ENCODE results near the gene TMEM107.

DNA sequence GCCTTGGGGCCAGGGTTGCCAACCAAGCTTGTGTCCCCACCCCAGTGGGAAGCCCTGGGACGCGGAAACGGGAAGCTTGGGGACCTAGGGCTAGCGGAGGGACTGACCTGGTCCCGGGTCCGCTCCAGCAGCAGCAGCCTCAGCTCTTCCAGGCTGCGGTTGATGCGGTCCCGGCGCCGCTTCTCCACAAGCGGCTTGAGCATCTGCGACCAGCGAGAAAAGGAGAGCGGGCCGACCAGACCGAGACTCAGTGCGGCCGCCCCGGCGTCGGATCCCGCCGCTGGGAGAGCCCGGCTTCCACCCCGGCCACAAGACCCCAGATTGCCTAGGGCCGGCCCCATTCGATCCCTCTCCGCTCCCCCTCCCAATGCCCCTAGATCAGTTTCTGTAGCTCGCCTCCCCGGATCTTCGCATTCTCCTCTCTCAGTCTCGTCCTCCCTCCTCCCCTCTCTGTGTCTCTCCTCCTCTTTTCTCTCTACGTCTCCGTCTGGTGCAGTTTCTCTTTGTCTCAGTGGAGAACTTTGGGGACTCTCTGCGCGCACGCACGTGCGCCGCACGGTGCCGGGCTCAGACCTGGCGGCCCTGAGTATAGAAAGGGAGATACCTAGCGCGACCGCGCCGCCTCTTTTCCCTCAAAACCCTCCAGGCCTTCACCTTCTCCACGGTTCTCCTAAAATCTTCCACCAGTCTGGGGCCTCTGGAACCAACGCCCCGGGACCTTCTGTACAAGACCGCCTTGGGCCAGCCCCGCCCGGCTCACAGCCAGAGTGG, 53.1 kb downstream of the TMEM107 start:
- TF ChIP-seq, protein P1, sequence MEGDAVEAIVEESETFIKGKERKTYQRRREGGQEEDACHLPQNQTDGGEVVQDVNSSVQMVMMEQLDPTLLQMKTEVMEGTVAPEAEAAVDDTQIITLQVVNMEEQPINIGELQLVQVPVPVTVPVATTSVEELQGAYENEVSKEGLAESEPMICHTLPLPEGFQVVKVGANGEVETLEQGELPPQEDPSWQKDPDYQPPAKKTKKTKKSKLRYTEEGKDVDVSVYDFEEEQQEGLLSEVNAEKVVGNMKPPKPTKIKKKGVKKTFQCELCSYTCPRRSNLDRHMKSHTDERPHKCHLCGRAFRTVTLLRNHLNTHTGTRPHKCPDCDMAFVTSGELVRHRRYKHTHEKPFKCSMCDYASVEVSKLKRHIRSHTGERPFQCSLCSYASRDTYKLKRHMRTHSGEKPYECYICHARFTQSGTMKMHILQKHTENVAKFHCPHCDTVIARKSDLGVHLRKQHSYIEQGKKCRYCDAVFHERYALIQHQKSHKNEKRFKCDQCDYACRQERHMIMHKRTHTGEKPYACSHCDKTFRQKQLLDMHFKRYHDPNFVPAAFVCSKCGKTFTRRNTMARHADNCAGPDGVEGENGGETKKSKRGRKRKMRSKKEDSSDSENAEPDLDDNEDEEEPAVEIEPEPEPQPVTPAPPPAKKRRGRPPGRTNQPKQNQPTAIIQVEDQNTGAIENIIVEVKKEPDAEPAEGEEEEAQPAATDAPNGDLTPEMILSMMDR (IDR thresholded peaks at IDR 0.05), result no peak
- TF ChIP-seq POLR2A (IDR thresholded peaks at IDR 0.05) (no peak), EP300 (IDR thresholded peaks at IDR 0.05) (peak in 1 of 2 donors; percentile 6)
